ENCODE results near the gene CERS6.

The CERS6 gene

GRCh38 chr2:168730344-168730743, 274.3 kb downstream of the CERS6 start:
- no peak for DNase-seq (ENCODE audit: low read depth, low spot score)

GRCh38 chr2:168731002-168731401, 274.9 kb downstream of the CERS6 start:
- no peak for DNase-seq (ENCODE audit: low read depth, low spot score)

GRCh38 chr2:168731616-168732015, 275.5 kb downstream of the CERS6 start:
- DNase-seq (ENCODE audit: low read depth, low spot score) = no peak

- no peak for DNase-seq (ENCODE audit: low read depth, low spot score)
Observed at GRCh38 chr2:168732100-168732499, 276.0 kb downstream of the CERS6 start.

GRCh38 chr2:168732506-168732905, 276.4 kb downstream of the CERS6 start:
- DNase-seq (ENCODE audit: low read depth, low spot score) = no peak

GRCh38 chr2:168734199-168734760, 278.2 kb downstream of the CERS6 start:
- no peak for DNase-seq (ENCODE audit: low read depth, low spot score)

GRCh38 chr2:168736649-168737445, 280.8 kb downstream of the CERS6 start:
- no peak for DNase-seq (ENCODE audit: low read depth, low spot score)

- DNase-seq (ENCODE audit: low read depth, low spot score) = no peak
Observed at GRCh38 chr2:168738062-168738461, 282.0 kb downstream of the CERS6 start.

GRCh38 chr2:168740360-168740759, 284.3 kb downstream of the CERS6 start:
- DNase-seq (ENCODE audit: low read depth, low spot score) = no peak

GRCh38 chr2:168740788-168741187, 284.7 kb downstream of the CERS6 start:
- no peak for DNase-seq (ENCODE audit: low read depth, low spot score)

- no peak for DNase-seq (ENCODE audit: low read depth, low spot score)
Observed at GRCh38 chr2:168742258-168742932, 286.3 kb downstream of the CERS6 start.

GRCh38 chr2:168744844-168745243, 288.8 kb downstream of the CERS6 start:
- DNase-seq (ENCODE audit: low read depth, low spot score) = no peak

GRCh38 chr2:168748461-168748860, 292.4 kb downstream of the CERS6 start:
- DNase-seq (ENCODE audit: low read depth, low spot score) = no peak

- no peak for DNase-seq (ENCODE audit: low read depth, low spot score)
Observed at GRCh38 chr2:168749297-168749696, 293.2 kb downstream of the CERS6 start.

GRCh38 chr2:168751104-168751740, 295.1 kb downstream of the CERS6 start:
- DNase-seq (ENCODE audit: low read depth, low spot score) = no peak

- DNase-seq (ENCODE audit: low read depth, low spot score) = no peak
Observed at GRCh38 chr2:168752361-168752760, 296.3 kb downstream of the CERS6 start.

- DNase-seq (ENCODE audit: low read depth, low spot score) = no peak
Observed at GRCh38 chr2:168753765-168754329, 297.8 kb downstream of the CERS6 start.

GRCh38 chr2:168757223-168757622, 301.2 kb downstream of the CERS6 start:
- no peak for DNase-seq (ENCODE audit: low read depth, low spot score)

- DNase-seq (ENCODE audit: low read depth, low spot score) = no peak
Observed at GRCh38 chr2:168758970-168759820, 303.1 kb downstream of the CERS6 start.

- no peak for DNase-seq (ENCODE audit: low read depth, low spot score)
Observed at GRCh38 chr2:168765401-168765800, 309.3 kb downstream of the CERS6 start.

- DNase-seq (ENCODE audit: low read depth, low spot score) = no peak
Observed at GRCh38 chr2:168766600-168766999, 310.5 kb downstream of the CERS6 start.
